Skeletal muscle satellite cell (primary cell): Measurements from ENCODE around the gene GRIK1.

Experiments
- H3K27me3 ChIP-seq: 2 replicates; pipeline ENCODE4 v1.7.0; 2013; ENCODE audit warnings: low read length; ENCODE audit not compliant: control insufficient read depth, insufficient read depth
- H3K36me3 ChIP-seq: 2 replicates; pipeline ENCODE4 v1.7.0; 2013; ENCODE audit warnings: mild to moderate bottlenecking, control low read depth, low read length; ENCODE audit not compliant: insufficient read depth
- H3K4me1 ChIP-seq: 2 replicates; pipeline ENCODE4 v1.7.0; 2013; ENCODE audit warnings: low read length; ENCODE audit not compliant: control insufficient read depth, insufficient read depth
- H3K4me2 ChIP-seq: 2 replicates; pipeline ENCODE4 v1.7.0; 2013; ENCODE audit warnings: mild to moderate bottlenecking, low read length
- H3K4me3 ChIP-seq: 2 replicates; pipeline ENCODE4 v1.7.0; 2013; ENCODE audit warnings: low read length
- H3K9ac ChIP-seq: 2 replicates; pipeline ENCODE4 v1.7.0; 2013; ENCODE audit warnings: mild to moderate bottlenecking, low read depth, low read length, moderate library complexity
- H3K9me3 ChIP-seq: replicated peaks from 2 replicates; pipeline ENCODE4 v1.7.0; 2013; ENCODE audit warnings: mild to moderate bottlenecking, control low read depth, low read length

Gene GRIK1

DNA sequence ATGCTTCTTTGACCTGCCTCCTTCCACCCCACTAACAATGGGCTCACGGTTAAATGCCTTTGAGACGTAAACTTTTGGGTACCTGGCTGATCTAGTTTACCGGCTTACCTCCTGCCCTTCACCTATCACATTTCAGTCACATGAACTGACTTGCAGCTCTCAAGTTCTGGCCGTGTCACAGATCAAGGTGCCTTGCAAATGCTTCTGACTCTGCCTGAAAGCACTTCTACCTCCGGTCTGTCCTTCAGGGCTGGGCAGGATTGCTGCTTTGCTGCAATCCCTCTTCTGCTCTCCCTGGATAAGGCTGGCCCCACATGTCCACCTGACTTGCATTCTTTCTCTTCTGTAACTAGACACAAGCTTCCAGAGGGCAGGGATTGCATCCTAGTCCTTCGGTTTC is 69.0 kb downstream of the GRIK1 start:
- Histone ChIP-seq H3K4me3 (no peak overlapping the region), H3K36me3 (no peaks in the 10 kb centered on the region), H3K4me2 (no peak overlapping the region), H3K9ac (no peak overlapping the region), H3K27me3 (peaks cover 24% of the 10 kb centered on the region), H3K9me3 (no peaks in the 10 kb centered on the region), H3K4me1 (no peaks in the 10 kb centered on the region)

DNA sequence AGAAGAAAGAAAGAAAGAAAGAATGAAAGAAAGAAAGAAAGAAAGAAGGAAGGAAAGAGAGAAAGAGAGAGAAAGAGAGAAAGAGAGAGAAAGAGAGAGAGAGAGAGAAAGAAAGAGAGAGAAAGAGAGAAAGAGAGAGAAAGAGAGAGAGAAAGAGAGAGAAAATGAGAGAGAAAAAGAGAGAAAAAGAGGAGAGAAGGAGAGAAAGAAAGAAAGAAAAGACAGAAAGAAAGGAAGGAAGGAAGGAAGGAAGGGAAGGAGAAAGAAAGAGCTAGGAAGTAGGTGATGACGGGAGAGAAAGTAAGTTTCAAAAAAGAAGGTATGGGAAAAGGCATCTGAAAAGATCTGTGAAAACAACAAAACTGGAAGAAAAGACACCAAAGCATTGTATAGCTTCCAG is 72.0 kb downstream of the GRIK1 start:
- Histone ChIP-seq H3K9me3 (no peaks in the 10 kb centered on the region), H3K9ac (no peak overlapping the region), H3K4me1 (no peaks in the 10 kb centered on the region), H3K4me2 (no peak overlapping the region), H3K4me3 (no peak overlapping the region), H3K27me3 (peaks cover 28% of the 10 kb centered on the region), H3K36me3 (no peaks in the 10 kb centered on the region)

DNA sequence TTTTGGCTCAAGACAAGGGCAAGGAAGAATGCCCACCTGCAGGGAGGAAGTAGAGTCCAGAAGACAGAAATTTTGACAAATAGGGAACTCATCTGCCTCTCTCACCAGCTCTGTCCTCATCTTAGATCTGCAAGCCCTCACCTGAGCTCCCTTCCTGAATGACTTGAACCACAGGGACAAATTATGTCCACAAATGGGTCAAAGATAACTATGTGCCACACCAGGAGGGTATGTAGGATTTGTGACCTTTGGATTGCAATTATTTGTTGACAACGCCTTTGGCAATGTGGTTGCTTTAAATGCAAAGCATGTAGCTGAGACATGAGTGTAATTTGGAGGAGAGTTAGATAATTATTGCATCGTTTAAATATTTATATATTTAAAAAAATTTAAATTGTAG is 79.5 kb downstream of the GRIK1 start:
- Histone ChIP-seq H3K4me1 (no peaks in the 10 kb centered on the region), H3K9me3 (no peaks in the 10 kb centered on the region), H3K27me3 (peaks cover 12% of the 10 kb centered on the region), H3K9ac (no peak overlapping the region), H3K4me2 (no peak overlapping the region), H3K36me3 (no peaks in the 10 kb centered on the region), H3K4me3 (no peak overlapping the region)

DNA sequence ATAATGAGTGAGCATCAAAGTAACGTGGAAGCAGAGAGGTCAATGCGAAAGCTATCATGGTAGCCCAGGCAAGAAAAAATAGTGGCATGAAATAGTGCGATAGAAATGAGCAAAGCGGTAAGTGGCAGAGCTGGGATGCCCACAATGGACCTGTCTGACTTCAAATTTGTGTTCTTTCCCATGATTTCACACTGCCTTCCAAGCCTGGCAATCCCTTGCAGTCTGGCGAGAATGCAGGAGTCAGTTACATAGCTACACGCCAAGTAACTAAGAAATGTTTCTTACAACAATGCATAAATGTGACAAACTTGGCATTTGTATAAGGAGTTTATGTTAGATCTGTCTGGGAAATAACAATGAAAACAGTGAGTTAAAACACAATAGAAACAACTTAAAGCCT is 82.6 kb downstream of the GRIK1 start:
- Histone ChIP-seq H3K9ac (no peak overlapping the region), H3K4me2 (no peak overlapping the region), H3K9me3 (no peaks in the 10 kb centered on the region), H3K4me1 (no peaks in the 10 kb centered on the region), H3K4me3 (no peak overlapping the region), H3K27me3 (no peaks in the 10 kb centered on the region), H3K36me3 (no peaks in the 10 kb centered on the region)

DNA sequence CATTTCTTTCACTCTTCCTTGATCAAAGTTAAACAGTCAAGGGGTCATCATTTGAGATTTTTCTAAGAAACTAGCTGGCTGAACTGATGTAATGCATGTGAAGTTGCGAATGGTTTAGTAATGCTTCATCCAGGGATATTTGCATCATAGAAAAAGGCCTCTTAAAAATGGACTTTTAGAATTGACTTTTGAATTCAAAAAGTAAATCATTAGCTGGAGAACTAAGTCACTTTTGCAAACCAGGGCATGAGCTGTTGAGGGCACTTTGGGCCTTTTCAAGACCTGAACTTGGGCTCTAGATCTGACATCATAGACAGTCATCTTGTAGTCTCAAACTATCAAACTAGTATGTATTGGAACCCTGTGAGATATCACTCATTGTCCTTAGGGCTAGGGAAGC is 85.0 kb downstream of the GRIK1 start:
- Histone ChIP-seq H3K4me1 (no peaks in the 10 kb centered on the region), H3K9ac (no peak overlapping the region), H3K4me3 (no peak overlapping the region), H3K27me3 (no peaks in the 10 kb centered on the region), H3K36me3 (no peaks in the 10 kb centered on the region), H3K9me3 (no peaks in the 10 kb centered on the region), H3K4me2 (no peak overlapping the region)

DNA sequence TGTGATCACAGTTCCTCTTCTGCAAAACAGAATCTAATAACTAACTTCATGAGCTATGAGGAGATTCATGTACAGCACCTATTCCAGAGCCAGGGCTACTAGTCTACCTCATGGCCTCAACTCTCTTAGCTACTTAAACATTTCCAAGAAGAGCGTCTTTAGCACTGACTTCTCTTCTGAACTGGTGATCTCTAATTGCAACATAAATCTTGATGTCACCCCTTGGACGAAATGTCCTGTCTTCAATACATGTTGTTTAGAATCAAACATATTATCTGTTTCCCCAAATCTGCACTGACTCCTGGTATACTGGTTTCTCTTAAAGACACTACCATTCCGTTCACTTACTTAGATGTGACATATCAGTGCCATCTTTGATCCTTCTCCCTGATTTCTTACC is 88.2 kb downstream of the GRIK1 start:
- no peaks in the 10 kb centered on the region for H3K36me3 ChIP-seq
- no peak overlapping the region for H3K4me2 ChIP-seq
- H3K4me1 ChIP-seq = no peaks in the 10 kb centered on the region
- no peak overlapping the region for H3K4me3 ChIP-seq
- no peaks in the 10 kb centered on the region for H3K9me3 ChIP-seq
- H3K27me3 ChIP-seq = no peaks in the 10 kb centered on the region
- H3K9ac ChIP-seq = no peak overlapping the region

DNA sequence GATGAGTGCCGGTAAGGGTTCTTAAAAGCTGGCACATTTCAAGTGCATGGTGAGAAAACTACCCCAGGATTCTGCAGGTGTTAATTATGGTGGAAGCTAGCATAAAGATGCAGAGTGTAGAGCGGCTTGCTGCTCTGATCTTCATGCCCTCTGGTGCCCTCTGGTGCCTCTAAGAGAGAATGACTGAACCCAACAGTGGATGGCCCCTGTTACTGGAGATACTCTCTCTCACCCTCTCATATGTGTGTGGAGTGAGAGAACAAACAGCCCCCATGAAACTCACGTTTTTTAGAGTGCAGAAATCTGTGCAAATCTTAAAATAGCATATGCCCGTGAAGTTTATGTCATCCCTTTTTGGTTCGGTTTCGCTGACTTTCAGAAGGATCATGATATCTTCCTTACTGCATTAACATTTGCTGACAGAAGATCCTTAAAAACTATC is 90.0 kb downstream of the GRIK1 start:
- H3K9me3 ChIP-seq = no peaks in the 10 kb centered on the region
- no peak overlapping the region for H3K9ac ChIP-seq
- no peak overlapping the region for H3K4me3 ChIP-seq
- no peaks in the 10 kb centered on the region for H3K36me3 ChIP-seq
- no peak overlapping the region for H3K4me2 ChIP-seq
- no peaks in the 10 kb centered on the region for H3K4me1 ChIP-seq
- H3K27me3 ChIP-seq = no peaks in the 10 kb centered on the region

DNA sequence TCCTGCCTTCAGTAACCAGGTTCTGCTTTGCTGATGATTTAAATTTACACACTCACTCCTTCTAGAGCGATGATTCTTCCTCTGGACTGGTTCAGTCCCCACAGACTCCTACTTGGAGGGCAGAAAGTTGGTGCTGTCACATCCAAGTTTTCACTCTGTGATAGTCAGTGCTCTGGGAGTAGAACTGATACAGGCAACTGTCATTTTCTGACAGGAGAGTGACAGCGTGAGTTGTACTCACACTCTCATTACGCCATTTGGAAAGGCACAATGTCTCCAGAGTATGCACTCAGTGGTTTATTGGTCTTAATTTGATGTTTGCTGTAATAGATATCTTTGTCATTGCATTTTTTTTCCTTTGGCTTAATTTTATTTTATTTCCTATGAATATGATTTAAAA is 96.0 kb downstream of the GRIK1 start:
- no peaks in the 10 kb centered on the region for H3K9me3 ChIP-seq

DNA sequence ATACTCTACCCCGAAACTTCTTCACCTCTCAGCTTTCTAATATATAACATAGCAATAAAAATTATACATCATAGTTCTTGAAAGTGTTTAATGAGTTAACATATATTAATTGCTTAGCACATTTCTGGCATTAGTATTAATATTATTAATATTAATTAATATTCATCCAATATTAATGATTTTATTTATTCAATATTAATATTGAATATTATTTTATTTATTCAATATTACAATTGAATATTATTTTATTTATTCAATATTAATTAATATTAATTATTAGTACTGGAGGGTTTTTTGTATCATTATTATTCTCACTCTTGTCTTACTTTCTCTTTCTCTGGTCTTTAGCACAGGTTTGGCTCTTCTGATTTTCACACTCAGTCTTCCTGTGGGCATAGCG is 105.2 kb downstream of the GRIK1 start:
- peaks cover 5% of the 10 kb centered on the region for H3K4me1 ChIP-seq
- no peaks in the 10 kb centered on the region for H3K9me3 ChIP-seq
- no peaks in the 10 kb centered on the region for H3K27me3 ChIP-seq
- no peak overlapping the region for H3K4me2 ChIP-seq
- H3K36me3 ChIP-seq = no peaks in the 10 kb centered on the region
- H3K4me3 ChIP-seq = no peak overlapping the region
- H3K9ac ChIP-seq = no peak overlapping the region

More for the DNA sequence above, 96.0 kb downstream of the GRIK1 start:
- Histone ChIP-seq H3K9ac (no peak overlapping the region), H3K4me2 (no peak overlapping the region), H3K4me1 (no peaks in the 10 kb centered on the region), H3K36me3 (no peaks in the 10 kb centered on the region), H3K27me3 (no peaks in the 10 kb centered on the region), H3K4me3 (no peak overlapping the region)

DNA sequence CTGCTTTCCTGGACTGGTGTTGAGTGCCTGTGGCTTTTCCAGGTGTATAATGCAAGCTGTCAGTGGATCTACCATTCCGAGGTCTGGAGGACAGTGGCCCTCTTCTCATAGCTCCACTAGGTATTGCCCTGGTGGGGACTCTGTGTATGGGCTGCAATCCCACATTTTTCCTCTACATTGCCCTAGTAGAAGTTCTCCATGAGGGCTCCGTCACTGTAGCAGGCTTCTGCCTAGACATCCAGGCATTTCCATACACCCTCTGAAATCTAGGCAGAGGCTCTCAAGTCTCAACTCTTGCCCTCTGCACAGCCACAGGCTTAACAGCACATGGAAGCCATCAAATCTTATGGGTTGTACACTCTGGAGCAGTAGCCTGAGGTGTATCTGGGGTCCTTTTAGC is 107.6 kb downstream of the GRIK1 start:
- Histone ChIP-seq H3K36me3 (no peaks in the 10 kb centered on the region), H3K4me2 (no peak overlapping the region), H3K27me3 (no peaks in the 10 kb centered on the region), H3K9ac (no peak overlapping the region), H3K4me1 (peaks cover 5% of the 10 kb centered on the region), H3K4me3 (no peak overlapping the region), H3K9me3 (no peaks in the 10 kb centered on the region)

DNA sequence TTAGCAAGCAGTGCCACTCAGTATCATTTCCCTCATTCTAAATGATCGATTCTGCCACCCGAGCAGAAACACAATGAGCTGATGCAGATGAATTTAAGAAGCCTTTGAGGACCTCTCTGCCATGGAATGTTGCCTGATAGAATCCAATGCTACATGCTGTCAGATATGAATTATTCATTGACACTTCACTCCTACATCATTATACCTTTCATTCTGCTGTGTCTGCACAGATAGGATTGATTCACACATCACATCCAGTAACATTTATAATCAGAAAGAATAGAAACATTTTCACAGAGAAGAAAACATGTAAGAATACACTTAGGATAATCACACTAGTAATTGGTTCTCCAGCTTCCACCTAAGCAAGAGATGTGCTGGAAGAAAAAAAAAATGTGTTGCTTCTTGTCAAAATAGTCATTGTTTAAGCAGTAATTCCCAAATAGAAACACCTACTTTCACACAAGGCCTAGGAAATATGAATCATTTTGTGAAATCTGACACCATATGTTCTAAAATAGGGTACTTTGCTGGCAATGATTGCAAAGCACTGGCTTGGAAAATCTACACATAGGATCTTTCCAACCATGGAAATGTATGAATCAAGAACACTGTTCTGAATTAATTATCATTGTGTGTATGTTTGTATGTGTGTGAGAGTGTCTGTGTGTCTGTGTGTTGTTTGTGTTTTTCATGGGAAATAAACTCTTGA is 110.1 kb downstream of the GRIK1 start:
- Histone ChIP-seq H3K4me1 (peaks cover 5% of the 10 kb centered on the region), H3K9ac (no peak overlapping the region), H3K4me2 (no peak overlapping the region), H3K36me3 (no peaks in the 10 kb centered on the region), H3K27me3 (no peaks in the 10 kb centered on the region), H3K4me3 (no peak overlapping the region), H3K9me3 (no peaks in the 10 kb centered on the region)

DNA sequence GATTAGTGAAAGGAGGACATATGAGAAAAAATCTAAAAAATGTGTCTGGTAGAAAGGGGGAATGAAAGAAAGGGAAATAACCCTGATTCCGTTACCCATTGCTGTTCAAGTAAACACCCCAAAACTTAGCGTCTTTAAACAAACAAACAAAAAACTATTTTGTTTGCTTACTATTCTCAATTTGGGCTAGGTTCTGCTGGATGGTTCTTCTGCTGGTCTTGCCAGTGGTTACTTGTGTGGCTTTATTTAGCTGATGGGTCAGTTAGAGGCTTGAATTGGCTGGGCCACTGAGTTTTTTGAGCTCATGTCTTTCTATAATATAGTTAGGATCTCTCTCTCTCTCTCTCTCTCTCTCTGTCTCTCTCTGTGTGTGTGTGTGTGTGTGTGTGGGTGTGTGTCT is 112.1 kb downstream of the GRIK1 start:
- Histone ChIP-seq H3K4me2 (no peak overlapping the region), H3K9me3 (no peaks in the 10 kb centered on the region), H3K36me3 (no peaks in the 10 kb centered on the region), H3K4me1 (peaks cover 5% of the 10 kb centered on the region), H3K4me3 (no peak overlapping the region), H3K9ac (no peak overlapping the region), H3K27me3 (no peaks in the 10 kb centered on the region)
